ENCODE results near the gene KLB. TPM values are rescaled to one million over a fixed set of nuclear protein-coding genes. Genes with fewer than 3 reads are reported as not detected.
"Not testable (repeated sequence)": the region's sequence is repeated elsewhere in the genome, so short reads cannot be mapped to it uniquely, and the experiment has no call there.

KLB gene
- total RNA-seq, 1 donor from 2014 or later: not detected

DNA sequence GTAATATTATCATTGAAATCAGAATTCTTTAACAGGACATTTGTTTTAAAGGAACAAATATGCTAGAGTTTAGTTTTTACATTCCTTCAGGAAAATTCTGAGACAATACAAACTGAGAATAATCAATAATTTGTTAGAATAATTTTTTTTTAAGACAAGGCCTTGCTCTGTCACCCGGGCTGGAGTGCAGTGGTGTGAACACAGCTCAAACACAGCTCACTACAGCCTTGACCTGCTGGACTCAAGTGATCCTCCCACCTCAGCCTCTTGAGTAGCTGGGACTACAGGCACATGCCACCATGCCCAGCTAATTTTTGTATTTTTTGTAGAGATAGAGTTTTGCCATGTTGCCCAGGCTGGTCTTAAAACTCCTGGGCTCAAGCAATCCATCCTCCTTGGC is 18.6 kb downstream of the KLB start:
- DNase-seq (ENCODE audit: extremely low read depth, low read depth, low spot score): not testable (repeated sequence)

GRCh38 chr4:39426728-39427127 is 20.0 kb downstream of the KLB start:
- DNase-seq (ENCODE audit: extremely low read depth, low read depth, low spot score): no peak

DNA sequence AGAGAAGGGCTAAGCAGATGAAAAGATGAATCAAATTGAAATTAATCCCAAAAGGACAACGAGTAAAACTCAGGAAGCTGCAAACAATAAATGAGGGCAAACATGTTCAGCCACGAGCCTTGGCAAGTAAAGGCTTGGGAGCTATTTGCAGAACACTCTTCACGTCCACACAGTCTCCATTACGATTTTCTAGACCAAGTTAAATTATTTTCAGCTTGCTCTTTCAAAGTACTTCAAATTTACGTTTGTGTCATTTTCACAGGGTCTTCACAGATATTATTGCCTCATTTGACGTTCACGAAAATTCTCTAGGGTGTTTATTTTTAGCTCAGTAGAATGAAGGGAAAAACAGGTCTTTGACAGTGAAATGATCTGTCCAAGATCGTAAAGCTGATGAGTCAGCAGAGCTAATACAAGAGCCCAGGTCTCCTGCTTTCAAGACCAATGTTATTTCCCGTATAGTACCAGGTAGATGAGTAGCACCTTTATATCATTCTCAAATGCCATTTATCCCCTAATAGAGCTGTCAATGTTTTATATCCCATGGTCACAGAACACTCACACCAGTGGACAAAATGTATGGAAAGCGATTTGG is 20.9 kb downstream of the KLB start:
- no peak for DNase-seq (ENCODE audit: extremely low read depth, low read depth, low spot score)

DNA sequence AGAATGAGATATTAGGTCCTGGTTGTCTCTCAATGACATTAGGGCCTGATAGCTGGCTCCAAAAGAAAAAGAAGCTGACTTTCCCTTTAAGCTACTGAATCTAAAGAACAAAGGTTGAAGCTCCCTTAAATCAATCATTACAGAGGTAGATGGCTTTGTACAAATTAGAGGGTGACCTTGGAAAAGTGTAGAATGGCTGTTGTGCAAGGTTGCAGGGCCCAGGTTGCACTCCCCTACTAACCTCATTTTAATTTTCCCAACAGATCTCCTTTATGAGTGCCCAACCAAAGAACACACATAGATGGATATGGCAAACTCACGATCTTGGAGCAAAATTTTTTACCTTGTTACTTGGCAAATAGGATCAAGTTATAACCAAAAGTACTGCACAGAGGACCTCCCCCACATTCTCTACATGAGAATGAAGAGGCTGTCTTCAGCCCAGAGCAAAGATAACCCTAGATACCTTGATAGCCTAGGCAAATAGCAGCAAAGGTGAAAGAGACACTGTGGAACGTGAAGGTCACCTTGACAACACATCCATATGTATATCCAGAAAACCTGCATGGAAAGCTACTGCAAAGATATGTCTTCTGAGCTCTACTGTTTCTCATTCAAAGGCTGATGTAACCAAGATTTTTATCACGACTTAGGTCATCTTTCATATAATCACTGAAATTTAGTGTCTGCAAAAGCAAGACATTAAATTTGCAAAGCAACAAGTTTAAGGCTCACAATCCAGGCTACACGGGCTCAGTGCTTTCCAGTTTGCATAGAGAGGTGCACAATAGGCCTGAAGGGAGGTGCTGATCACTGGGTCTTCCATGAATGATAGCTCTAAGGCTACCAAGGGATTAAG is 23.0 kb downstream of the KLB start:
- no peak for DNase-seq (ENCODE audit: extremely low read depth, low read depth, low spot score)

GRCh38 chr4:39433878-39434492 is 27.3 kb downstream of the KLB start:
- no peak for DNase-seq (ENCODE audit: extremely low read depth, low read depth, low spot score)

GRCh38 chr4:39435659-39436563 is 29.2 kb downstream of the KLB start:
- DNase-seq (ENCODE audit: extremely low read depth, low read depth, low spot score): no peak

GRCh38 chr4:39441593-39441992 is 34.9 kb downstream of the KLB start:
- no peak for DNase-seq (ENCODE audit: extremely low read depth, low read depth, low spot score)

DNA sequence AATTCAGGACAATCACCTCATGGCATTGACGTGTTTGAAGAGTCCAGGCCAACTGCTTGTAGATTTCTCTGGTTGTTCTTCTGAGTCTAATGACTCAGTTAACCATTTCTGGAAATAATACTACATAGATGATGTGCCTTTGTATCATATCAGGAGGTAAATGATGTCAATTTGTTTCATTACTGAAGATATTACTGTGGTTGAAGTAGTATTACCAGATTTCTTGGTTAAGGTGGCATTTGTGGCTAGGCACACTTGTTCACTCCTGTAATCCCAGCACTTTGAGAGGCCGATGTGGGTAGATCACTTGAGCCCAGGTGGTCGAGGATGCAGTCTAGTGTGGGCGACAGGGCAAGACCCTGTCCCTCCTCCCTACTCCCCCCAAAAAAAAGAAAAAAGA is 36.3 kb downstream of the KLB start:
- no peak for DNase-seq (ENCODE audit: extremely low read depth, low read depth, low spot score)

DNA sequence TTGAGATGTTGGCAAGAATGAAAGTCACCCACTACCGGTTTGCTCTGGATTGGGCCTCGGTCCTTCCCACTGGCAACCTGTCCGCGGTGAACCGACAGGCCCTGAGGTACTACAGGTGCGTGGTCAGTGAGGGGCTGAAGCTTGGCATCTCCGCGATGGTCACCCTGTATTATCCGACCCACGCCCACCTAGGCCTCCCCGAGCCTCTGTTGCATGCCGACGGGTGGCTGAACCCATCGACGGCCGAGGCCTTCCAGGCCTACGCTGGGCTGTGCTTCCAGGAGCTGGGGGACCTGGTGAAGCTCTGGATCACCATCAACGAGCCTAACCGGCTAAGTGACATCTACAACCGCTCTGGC is 39.7 kb downstream of the KLB start:
- no peak for DNase-seq (ENCODE audit: extremely low read depth, low read depth, low spot score)

DNA sequence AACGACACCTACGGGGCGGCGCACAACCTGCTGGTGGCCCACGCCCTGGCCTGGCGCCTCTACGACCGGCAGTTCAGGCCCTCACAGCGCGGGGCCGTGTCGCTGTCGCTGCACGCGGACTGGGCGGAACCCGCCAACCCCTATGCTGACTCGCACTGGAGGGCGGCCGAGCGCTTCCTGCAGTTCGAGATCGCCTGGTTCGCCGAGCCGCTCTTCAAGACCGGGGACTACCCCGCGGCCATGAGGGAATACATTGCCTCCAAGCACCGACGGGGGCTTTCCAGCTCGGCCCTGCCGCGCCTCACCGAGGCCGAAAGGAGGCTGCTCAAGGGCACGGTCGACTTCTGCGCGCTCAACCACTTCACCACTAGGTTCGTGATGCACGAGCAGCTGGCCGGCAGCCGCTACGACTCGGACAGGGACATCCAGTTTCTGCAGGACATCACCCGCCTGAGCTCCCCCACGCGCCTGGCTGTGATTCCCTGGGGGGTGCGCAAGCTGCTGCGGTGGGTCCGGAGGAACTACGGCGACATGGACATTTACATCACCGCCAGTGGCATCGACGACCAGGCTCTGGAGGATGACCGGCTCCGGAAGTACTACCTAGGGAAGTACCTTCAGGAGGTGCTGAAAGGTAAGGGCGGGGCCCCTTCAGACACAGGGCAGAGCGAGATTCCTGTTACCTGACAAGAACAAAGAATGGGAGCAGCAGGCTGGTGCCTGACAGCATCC is 40.3 kb downstream of the KLB start:
- no peak for DNase-seq (ENCODE audit: extremely low read depth, low read depth, low spot score)

- DNase-seq (ENCODE audit: extremely low read depth, low read depth, low spot score): no peak
Observed at GRCh38 chr4:39450618-39451017, 43.9 kb downstream of the KLB start.

- DNase-seq (ENCODE audit: extremely low read depth, low read depth, low spot score): no peak
Observed at GRCh38 chr4:39451423-39452023, 44.8 kb downstream of the KLB start.

GRCh38 chr4:39452153-39452859 is 45.6 kb downstream of the KLB start:
- no peak for DNase-seq (ENCODE audit: extremely low read depth, low read depth, low spot score)

GRCh38 chr4:39452860-39453587 is 46.3 kb downstream of the KLB start:
- no peak for DNase-seq (ENCODE audit: extremely low read depth, low read depth, low spot score)

GRCh38 chr4:39453738-39454137 is 47.0 kb downstream of the KLB start:
- DNase-seq (ENCODE audit: extremely low read depth, low read depth, low spot score): no peak

DNA sequence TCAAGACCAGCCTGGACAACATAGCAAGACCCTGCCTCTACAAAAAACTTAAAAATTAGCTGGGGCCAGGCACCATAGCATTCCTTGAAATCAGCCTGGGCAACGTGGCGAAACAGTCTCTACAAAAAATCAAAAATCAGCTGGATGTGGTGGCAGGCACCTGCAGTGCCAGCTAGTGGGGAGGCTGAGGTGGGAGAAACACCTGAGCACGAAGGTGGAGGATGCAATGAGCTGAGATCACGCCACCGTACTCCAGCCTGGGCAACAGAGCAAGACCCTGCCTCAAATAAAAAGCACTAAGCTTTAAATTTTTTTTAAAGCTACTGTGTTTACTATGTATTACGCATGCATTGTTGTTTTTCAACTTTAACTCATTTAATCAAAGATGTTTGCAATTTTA is 48.8 kb downstream of the KLB start:
- DNase-seq (ENCODE audit: extremely low read depth, low read depth, low spot score): no peak

GRCh38 chr4:39456946-39457763 is 50.4 kb downstream of the KLB start:
- DNase-seq (ENCODE audit: extremely low read depth, low read depth, low spot score): no peak

- not testable (repeated sequence) for DNase-seq (ENCODE audit: extremely low read depth, low read depth, low spot score)
Observed at GRCh38 chr4:39458161-39458504, 51.4 kb downstream of the KLB start.

All from glomerular endothelial cell (primary cell).